ENCODE data around the gene CYTH2.

- TF ChIP-seq POLR2AphosphoS5 (IDR thresholded peaks at IDR 0.05; ENCODE audit: low read depth, low read length) (no peak), TAF1 (IDR thresholded peaks at IDR 0.05; ENCODE audit: borderline replicate concordance, insufficient read depth, low read length) (no peak), REST (IDR thresholded peaks at IDR 0.05; ENCODE audit: insufficient read depth in 1 of 2, low read depth in 2 of 2, low read length in 2 of 2) (no peak)
Measured at GRCh38 chr19:48480558-48481500, 11.7 kb downstream of the CYTH2 start.
